Kidney (tissue), 14 donors: ENCODE data around the gene IDNK. TPM values are rescaled to one million over a fixed set of nuclear protein-coding genes. Genes with fewer than 3 reads are reported as not detected.

ENCODE experiments used
- DNase-seq, 5 donors: peaks; one replicate each; pipeline ENCODE4 v3.0.0-alpha.2; 2013 to 2020
- FAIRE-seq: peaks from 2 replicates; lab custom pipeline; 2012; peaks lifted over from hg19 to GRCh38; lab: Jason Lieb, UNC
- H3K27ac ChIP-seq, 2 donors: one replicate each; pipeline ENCODE4 v1.7.0; 2013; ENCODE audit warnings: low read depth in 2 of 2, low read length in 2 of 2, inconsistent platforms in 1 of 2
- H3K27me3 ChIP-seq: one replicate; pipeline ENCODE4 v1.7.1; 2013; ENCODE audit warnings: low read length, inconsistent platforms; ENCODE audit not compliant: control insufficient read depth, insufficient read depth
- H3K36me3 ChIP-seq, 3 donors: one replicate each; pipeline versions ENCODE4 v1.7.0 to v1.7.1; 2013; ENCODE audit warnings: low read length in 3 of 3, control low read depth in 1 of 3, inconsistent platforms in 1 of 3; ENCODE audit not compliant: insufficient read depth in 3 of 3, control insufficient read depth in 2 of 3
- H3K4me1 ChIP-seq, 3 donors: one replicate each; pipeline versions ENCODE4 v1.7.0 to v1.7.1; 2013; ENCODE audit warnings: low read length in 3 of 3, inconsistent platforms in 1 of 3, low read depth in 1 of 3; ENCODE audit not compliant: control insufficient read depth in 2 of 3, insufficient read depth in 2 of 3
- H3K4me3 ChIP-seq, 3 donors: one replicate each; pipeline versions ENCODE4 v1.7.0 to v1.8.1; 2013; ENCODE audit warnings: low read length in 3 of 3, control low read depth in 1 of 3, inconsistent platforms in 1 of 3
- H3K9ac ChIP-seq, 3 donors: one replicate each; pipeline versions ENCODE4 v1.7.0 to v1.7.1; 2013; ENCODE audit warnings: low read length in 3 of 3, control low read depth in 1 of 3, inconsistent platforms in 1 of 3
- H3K9me3 ChIP-seq, 3 donors: one replicate each; pipeline versions ENCODE4 v1.7.0 to v1.7.1; 2013; ENCODE audit warnings: low read length in 3 of 3, control low read depth in 1 of 3, inconsistent platforms in 1 of 3; ENCODE audit not compliant: control insufficient read depth in 2 of 3, insufficient read depth in 1 of 3
- CTCF ChIP-seq: IDR thresholded peaks from 3 replicates; pipeline ENCODE4 v1.5.1; 2012; ENCODE audit warnings: mild to moderate bottlenecking, moderate library complexity, borderline replicate concordance; ENCODE audit not compliant: insufficient read depth; ENCODE audit errors: extremely low read depth
- intact Hi-C: fragments of 100-400 bp; cut with DNase I; formaldehyde crosslinking; loops from one replicate; pipeline ENCODE4 v1.11.1; 2022
- polyA plus RNA-seq: library from polyadenylated mRNA; stranded (reverse); fragments of 350-450 nt; fragmentation: Illumina TruSeq; extraction: RNeasy Lipid Tissue Mini Kit (QIAGEN cat#74804); gene quantifications from one replicate; pipeline ENCODE4 v1.2.3, GENCODE V29; 2014; ENCODE audit warnings: low read depth, low replicate concordance; ENCODE audit not compliant: insufficient read depth
- total RNA-seq: library from RNA; stranded (reverse); fragmentation: NEBNext Ultra II Directional; extraction: Animal tissue kit (Norgen Biotek cat#: 25700); gene quantifications from one replicate; pipeline ENCODE4 v1.2.1, GENCODE V29; 2021
- donor health status: control.
- donor health status: control.
- donor health status: control.
- donor health status: control.
- donor health status: control.
- donor health status: DM: yes; HTN: yes; CAD: no.
- donor health status: Normal renal cell carcinoma (clear cell type).

IDNK gene
- total and polyA plus RNA-seq, 2 donors from 2014 or later, result 7.4 to 39.2 TPM

GRCh38 chr9:83688921-83689320, 66.0 kb downstream of the IDNK start:
- no peak for DNase-seq
- Histone ChIP-seq H3K9ac (no peak overlapping the region), H3K27me3 (no peaks in the 10 kb centered on the region), H3K4me1 (peaks cover 0 to 5% (median 2%) of the 10 kb centered on the region in 3 donors), H3K36me3 (no peaks in the 10 kb centered on the region), H3K27ac (no peak overlapping the region), H3K9me3 (no peaks in the 10 kb centered on the region), H3K4me3 (no peak overlapping the region)
- FAIRE-seq, result no peak
- TF ChIP-seq CTCF, result no peak
- intact Hi-C loops, result no loop called here

- H3K27me3 ChIP-seq, result no peaks in the 10 kb centered on the region
- intact Hi-C loops, result no loop called here
- peaks cover 0 to 5% (median 2%) of the 10 kb centered on the region in 3 donors for H3K4me1 ChIP-seq
- H3K9ac ChIP-seq, result no peak overlapping the region
- DNase-seq (no peak), FAIRE-seq (no peak)
- no peaks in the 10 kb centered on the region for H3K36me3 ChIP-seq
- no peak overlapping the region for H3K4me3 ChIP-seq
- H3K9me3 ChIP-seq, result no peaks in the 10 kb centered on the region
- H3K27ac ChIP-seq, result no peak overlapping the region
- no peak for TF ChIP-seq CTCF
Measured at GRCh38 chr9:83691492-83691891, 68.5 kb downstream of the IDNK start.

Other genes with a start within 250 kb of the IDNK start
- gene FRMD3, start 84.7 kb upstream of the IDNK start, total RNA-seq, result 11.0 TPM
- 9.9 TPM for gene FRMD3, start 84.7 kb upstream of the IDNK start, polyA plus RNA-seq
- 95.3 TPM for gene UBQLN1, start 84.8 kb downstream of the IDNK start, total RNA-seq
- 45.6 TPM for gene UBQLN1, start 84.8 kb downstream of the IDNK start, polyA plus RNA-seq
- gene GKAP1, start 194.6 kb downstream of the IDNK start, total RNA-seq, result 7.1 TPM
- 8.6 TPM for gene GKAP1, start 194.6 kb downstream of the IDNK start, polyA plus RNA-seq